Measurements from ENCODE around the gene AQP4. TPM values are rescaled to one million over a fixed set of nuclear protein-coding genes. Genes with fewer than 3 reads are reported as not detected.

The AQP4 gene
- total RNA-seq, 4 donors from 2014 or later: 0.33 to 0.84 (median 0.41) TPM

GRCh38 chr18:26853401-26853800 lies 12.1 kb downstream of the AQP4 start:
- no peak for TF ChIP-seq EP300 (IDR thresholded peaks at IDR 0.05)
- TF ChIP-seq POLR2AphosphoS5 (IDR thresholded peaks at IDR 0.05): no peak
- TF ChIP-seq CTCF (IDR thresholded peaks at IDR 0.05): no peak
- no peak for TF ChIP-seq POLR2A (IDR thresholded peaks at IDR 0.05; ENCODE audit: low read depth)
- Histone ChIP-seq H3K27me3 (no peaks in the 10 kb centered on the region), H3K4me1 (no peaks in the 10 kb centered on the region), H3K27ac (replicated peaks in 1 of 4) (no peak overlapping the region), H3K9me3 (no peaks in the 10 kb centered on the region), H3K36me3 (no peaks in the 10 kb centered on the region), H3K4me3 (no peak overlapping the region)
- WGBS: 84% methylated on average over 2 of the region's 2 CpGs
- no peak for DNase-seq (ENCODE audit: extremely low spot score)
- intact Hi-C loops (cut with DNase I): no loop called here

- Histone ChIP-seq H3K4me3 (no peak overlapping the region), H3K4me1 (no peaks in the 10 kb centered on the region), H3K27ac (replicated peaks in 1 of 4) (no peak overlapping the region), H3K9me3 (peaks cover 0 to 4% (median 0%) of the 10 kb centered on the region in 4 donors), H3K36me3 (no peaks in the 10 kb centered on the region), H3K27me3 (no peaks in the 10 kb centered on the region)
- intact Hi-C loops (cut with DNase I): no loop called here
- TF ChIP-seq POLR2A (IDR thresholded peaks at IDR 0.05; ENCODE audit: low read depth) (no peak), CTCF (IDR thresholded peaks at IDR 0.05) (no peak), POLR2AphosphoS5 (IDR thresholded peaks at IDR 0.05) (no peak), EP300 (IDR thresholded peaks at IDR 0.05) (no peak)
- WGBS: 90% methylated on average over 1 of the region's 1 CpG
- DNase-seq (ENCODE audit: extremely low spot score): no peak
Measured at GRCh38 chr18:26843760-26844159, 21.7 kb downstream of the AQP4 start.

- 81% methylated on average over 5 of the region's 5 CpGs for WGBS
- H3K36me3 ChIP-seq: no peaks in the 10 kb centered on the region
- H3K27ac ChIP-seq (replicated peaks in 1 of 4): no peak overlapping the region
- H3K4me1 ChIP-seq: no peaks in the 10 kb centered on the region
- H3K27me3 ChIP-seq: no peaks in the 10 kb centered on the region
- DNase-seq (ENCODE audit: extremely low spot score): no peak
- no peak overlapping the region for H3K4me3 ChIP-seq
- intact Hi-C loops (cut with DNase I): no loop called here
- H3K9me3 ChIP-seq: peaks cover 0 to 4% (median 0%) of the 10 kb centered on the region in 4 donors
- TF ChIP-seq CTCF (IDR thresholded peaks at IDR 0.05): no peak
- no peak for TF ChIP-seq POLR2AphosphoS5 (IDR thresholded peaks at IDR 0.05)
- no peak for TF ChIP-seq POLR2A (IDR thresholded peaks at IDR 0.05; ENCODE audit: low read depth)
- TF ChIP-seq EP300 (IDR thresholded peaks at IDR 0.05): no peak
Measured at GRCh38 chr18:26840965-26841364, 24.5 kb downstream of the AQP4 start.

GRCh38 chr18:26839609-26840008 lies 25.9 kb downstream of the AQP4 start:
- 68% methylated on average over 2 of the region's 2 CpGs for WGBS

More at GRCh38 chr18:26839609-26840008, 25.9 kb downstream of the AQP4 start:
- Histone ChIP-seq H3K36me3 (no peaks in the 10 kb centered on the region), H3K4me3 (no peak overlapping the region), H3K27me3 (no peaks in the 10 kb centered on the region), H3K9me3 (peaks cover 0 to 4% (median 0%) of the 10 kb centered on the region in 4 donors), H3K4me1 (no peaks in the 10 kb centered on the region), H3K27ac (replicated peaks in 1 of 4) (no peak overlapping the region)
- TF ChIP-seq CTCF (IDR thresholded peaks at IDR 0.05): no peak
- no peak for TF ChIP-seq EP300 (IDR thresholded peaks at IDR 0.05)
- no peak for TF ChIP-seq POLR2A (IDR thresholded peaks at IDR 0.05; ENCODE audit: low read depth)
- TF ChIP-seq POLR2AphosphoS5 (IDR thresholded peaks at IDR 0.05): no peak
- no peak for DNase-seq (ENCODE audit: extremely low spot score)
- intact Hi-C loops (cut with DNase I): no loop called here

All from esophagus muscularis mucosa (tissue), 4 donors.